Measurements from ENCODE around the gene ZNF892.

Gene ZNF892

DNA sequence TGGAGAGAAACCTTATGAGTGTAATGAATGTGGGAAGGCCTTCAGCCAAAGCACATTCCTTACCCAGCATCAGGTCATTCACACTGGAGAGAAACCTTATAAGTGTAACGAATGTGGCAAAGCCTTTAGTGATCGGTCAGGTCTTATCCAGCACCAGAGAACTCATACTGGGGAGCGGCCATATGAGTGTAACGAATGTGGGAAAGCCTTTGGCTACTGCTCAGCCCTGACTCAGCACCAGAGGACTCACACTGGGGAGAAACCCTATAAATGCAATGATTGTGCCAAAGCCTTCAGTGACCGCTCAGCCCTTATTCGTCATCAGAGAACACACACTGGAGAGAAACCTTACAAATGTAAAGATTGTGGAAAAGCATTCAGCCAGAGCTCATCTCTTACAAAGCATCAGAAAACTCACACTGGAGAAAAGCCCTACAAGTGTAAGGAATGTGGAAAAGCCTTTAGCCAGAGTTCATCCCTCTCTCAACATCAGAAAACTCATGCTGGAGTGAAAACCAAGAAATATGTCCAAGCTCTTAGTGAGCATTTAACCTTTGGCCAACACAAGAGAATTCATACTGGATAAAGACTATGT is 7.8 kb downstream of the ZNF892 start:
- in situ Hi-C loops (cut with MboI; ENCODE audit: low pct_unique_long_range_greater_than_20kb, low sequenced_read_pairs, unreplicated experiment): no loop called here
- TF ChIP-seq, protein P1, sequence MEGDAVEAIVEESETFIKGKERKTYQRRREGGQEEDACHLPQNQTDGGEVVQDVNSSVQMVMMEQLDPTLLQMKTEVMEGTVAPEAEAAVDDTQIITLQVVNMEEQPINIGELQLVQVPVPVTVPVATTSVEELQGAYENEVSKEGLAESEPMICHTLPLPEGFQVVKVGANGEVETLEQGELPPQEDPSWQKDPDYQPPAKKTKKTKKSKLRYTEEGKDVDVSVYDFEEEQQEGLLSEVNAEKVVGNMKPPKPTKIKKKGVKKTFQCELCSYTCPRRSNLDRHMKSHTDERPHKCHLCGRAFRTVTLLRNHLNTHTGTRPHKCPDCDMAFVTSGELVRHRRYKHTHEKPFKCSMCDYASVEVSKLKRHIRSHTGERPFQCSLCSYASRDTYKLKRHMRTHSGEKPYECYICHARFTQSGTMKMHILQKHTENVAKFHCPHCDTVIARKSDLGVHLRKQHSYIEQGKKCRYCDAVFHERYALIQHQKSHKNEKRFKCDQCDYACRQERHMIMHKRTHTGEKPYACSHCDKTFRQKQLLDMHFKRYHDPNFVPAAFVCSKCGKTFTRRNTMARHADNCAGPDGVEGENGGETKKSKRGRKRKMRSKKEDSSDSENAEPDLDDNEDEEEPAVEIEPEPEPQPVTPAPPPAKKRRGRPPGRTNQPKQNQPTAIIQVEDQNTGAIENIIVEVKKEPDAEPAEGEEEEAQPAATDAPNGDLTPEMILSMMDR (IDR thresholded peaks at IDR 0.05; ENCODE audit: extremely low read depth, insufficient read depth, missing control alignments): no peak
- DNase-seq (ENCODE audit: low spot score): no peak

DNA sequence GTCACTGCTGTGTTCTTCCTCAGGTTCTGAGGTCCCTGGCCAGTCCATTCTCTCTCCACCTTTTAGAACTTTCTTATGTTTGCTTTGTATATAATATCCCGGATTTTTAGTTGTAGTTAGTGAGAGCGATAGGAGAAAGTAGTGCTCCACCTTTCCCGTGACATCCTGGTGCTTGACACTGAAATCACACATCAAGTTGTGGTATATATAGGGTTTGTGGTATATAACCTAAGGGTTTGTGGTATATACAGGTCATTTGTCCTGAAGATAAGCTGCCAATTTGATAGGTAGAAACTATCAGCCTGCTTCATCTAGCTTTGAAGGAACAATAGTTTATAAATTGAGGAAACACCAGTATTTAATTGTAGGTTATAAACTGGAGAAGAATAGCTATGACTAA is 13.1 kb downstream of the ZNF892 start:
- no peak for DNase-seq (ENCODE audit: low spot score)
- TF ChIP-seq, protein P1 (IDR thresholded peaks at IDR 0.05; ENCODE audit: extremely low read depth, insufficient read depth, missing control alignments): no peak
- in situ Hi-C loops (cut with MboI; ENCODE audit: low pct_unique_long_range_greater_than_20kb, low sequenced_read_pairs, unreplicated experiment): no loop called here

DNA sequence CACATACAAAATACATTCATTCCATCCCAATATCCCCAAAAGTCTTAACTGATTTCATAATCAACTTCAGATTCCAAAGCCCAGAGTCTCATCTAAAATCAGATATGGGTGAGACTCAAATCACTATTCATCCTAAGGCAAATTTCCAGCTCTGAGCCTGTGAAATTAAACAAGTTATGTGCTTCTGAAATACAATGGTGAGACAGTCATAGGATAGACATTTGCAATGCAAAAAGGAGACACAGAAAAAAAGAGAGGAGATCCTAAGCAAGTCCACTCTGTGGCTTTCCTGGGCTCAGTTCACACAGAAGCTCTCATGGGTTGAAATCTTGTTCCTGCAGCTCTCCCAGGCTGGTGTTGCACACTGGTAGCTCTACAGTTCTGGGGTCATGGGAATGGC is 18.3 kb downstream of the ZNF892 start:
- no peak for DNase-seq (ENCODE audit: low spot score)
- in situ Hi-C loops (cut with MboI; ENCODE audit: low pct_unique_long_range_greater_than_20kb, low sequenced_read_pairs, unreplicated experiment): no loop called here
- TF ChIP-seq, protein P1 (IDR thresholded peaks at IDR 0.05; ENCODE audit: extremely low read depth, insufficient read depth, missing control alignments): no peak

DNA sequence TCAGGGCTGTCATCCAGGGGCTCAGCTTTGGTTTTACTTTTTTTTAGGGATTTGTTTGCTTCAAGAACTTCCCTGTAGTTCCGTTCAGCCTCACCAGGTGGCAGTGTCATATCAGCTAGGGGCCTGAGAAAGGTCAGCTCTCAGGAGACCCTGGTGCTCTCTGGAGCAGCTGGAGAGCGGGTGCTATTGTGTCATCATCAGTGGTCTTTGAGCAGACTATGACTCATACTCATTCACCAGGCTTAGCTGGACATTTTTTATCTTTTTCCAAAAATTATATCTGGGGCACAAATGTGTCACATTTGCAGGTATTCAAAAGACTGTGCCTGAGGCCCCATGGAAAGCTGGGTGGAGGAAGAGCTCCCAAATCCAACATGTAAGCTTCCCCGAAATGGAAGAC is 24.4 kb downstream of the ZNF892 start:
- DNase-seq (ENCODE audit: low spot score): peak; percentile 59
- in situ Hi-C loops (cut with MboI; ENCODE audit: low pct_unique_long_range_greater_than_20kb, low sequenced_read_pairs, unreplicated experiment): no loop called here
- TF ChIP-seq, protein P1 (IDR thresholded peaks at IDR 0.05; ENCODE audit: extremely low read depth, insufficient read depth, missing control alignments): peak; percentile 76

DNA sequence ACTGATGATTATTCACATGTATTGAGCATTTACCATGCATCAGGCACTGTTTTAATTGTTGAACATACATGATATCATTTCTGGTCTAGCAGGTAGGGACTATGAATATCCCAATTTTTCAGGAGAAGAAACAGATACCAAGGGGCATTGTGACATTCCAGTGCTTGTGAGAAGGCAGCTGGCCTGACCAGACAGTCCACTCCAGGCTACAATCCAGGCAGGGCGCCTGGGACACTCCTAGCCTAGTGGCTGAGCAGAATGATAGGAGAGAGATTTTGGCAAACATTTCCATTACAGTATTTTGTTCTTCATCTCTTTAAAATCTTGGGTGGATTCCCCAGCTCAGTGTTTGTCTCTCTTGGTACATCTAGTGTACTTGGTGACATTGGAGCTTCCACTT is 24.9 kb downstream of the ZNF892 start:
- no peak for DNase-seq (ENCODE audit: low spot score)
- TF ChIP-seq, protein P1 (IDR thresholded peaks at IDR 0.05; ENCODE audit: extremely low read depth, insufficient read depth, missing control alignments): no peak
- in situ Hi-C loops (cut with MboI; ENCODE audit: low pct_unique_long_range_greater_than_20kb, low sequenced_read_pairs, unreplicated experiment): no loop called here

DNA sequence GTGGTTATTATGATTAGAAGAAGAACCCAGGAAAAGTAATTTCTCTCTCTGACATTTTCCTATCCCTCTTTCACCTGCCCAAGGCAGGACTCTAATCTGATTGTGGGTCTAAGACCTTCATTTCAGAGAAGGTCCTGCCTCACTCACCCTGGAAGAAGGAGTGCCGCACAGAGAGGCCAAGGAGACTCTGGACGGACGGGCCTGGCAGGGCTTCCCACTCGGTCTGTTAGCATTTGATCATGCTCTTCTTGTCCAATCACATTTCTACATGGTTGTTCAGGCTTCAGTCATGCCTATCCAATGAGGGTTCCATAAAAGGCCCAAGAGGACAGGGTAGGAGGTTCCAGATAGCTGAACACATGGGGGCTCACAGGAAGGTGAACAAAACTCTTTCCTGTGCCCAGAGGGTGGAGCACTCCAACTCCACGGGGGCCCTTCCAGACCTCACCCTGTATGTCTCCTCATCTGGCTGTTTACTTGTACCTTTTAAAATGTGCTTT is 27.0 kb downstream of the ZNF892 start:
- in situ Hi-C loops (cut with MboI; ENCODE audit: low pct_unique_long_range_greater_than_20kb, low sequenced_read_pairs, unreplicated experiment): no loop called here

More for the DNA sequence above, 27.0 kb downstream of the ZNF892 start:
- DNase-seq (ENCODE audit: low spot score): no peak
- TF ChIP-seq, protein P1 (IDR thresholded peaks at IDR 0.05; ENCODE audit: extremely low read depth, insufficient read depth, missing control alignments): no peak
